GM12865 (cell line): ENCODE measurements around the gene MFSD8.

Experiments used
- DNase-seq: peaks from one replicate; pipeline ENCODE4 v3.0.0; 2010; ENCODE audit warnings: low read depth
- H3K4me3 ChIP-seq: 2 replicates; pipeline ENCODE4 v1.5.1; 2011; ENCODE audit warnings: mild to moderate bottlenecking, low read depth, low read length, control low read depth
- CTCF ChIP-seq: IDR thresholded peaks from 2 replicates; pipeline ENCODE4 v1.5.1; 2011; ENCODE audit warnings: low read length, control low read depth, low read depth, inconsistent platforms; ENCODE audit not compliant: insufficient read depth; ENCODE audit errors: missing control alignments

The MFSD8 gene

GRCh38 chr4:127870688-127871087 lies 94.3 kb downstream of the MFSD8 start:
- TF ChIP-seq CTCF = no peak
- H3K4me3 ChIP-seq = no peak overlapping the region
- DNase-seq = no peak

DNA sequence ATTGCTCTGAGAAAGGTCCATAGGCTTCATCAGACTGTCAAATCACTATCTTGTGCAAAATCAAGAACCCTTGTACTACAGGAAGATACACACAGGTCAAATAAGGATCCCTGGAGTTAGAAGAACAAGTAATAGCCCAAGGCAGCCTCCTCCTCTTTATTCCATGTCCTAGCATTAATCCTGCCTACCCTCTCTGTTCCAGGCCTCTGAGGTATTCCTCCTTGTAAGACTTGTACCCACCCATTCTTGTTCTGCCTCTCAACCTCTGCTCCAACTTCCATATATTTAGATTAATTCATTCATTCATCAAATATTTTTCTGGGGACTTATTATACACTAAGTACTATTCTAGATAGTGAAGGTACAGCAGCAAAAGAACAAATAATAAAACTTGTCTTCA lies 94.7 kb downstream of the MFSD8 start:
- TF ChIP-seq CTCF = no peak
- H3K4me3 ChIP-seq = no peak overlapping the region
- DNase-seq = no peak

DNA sequence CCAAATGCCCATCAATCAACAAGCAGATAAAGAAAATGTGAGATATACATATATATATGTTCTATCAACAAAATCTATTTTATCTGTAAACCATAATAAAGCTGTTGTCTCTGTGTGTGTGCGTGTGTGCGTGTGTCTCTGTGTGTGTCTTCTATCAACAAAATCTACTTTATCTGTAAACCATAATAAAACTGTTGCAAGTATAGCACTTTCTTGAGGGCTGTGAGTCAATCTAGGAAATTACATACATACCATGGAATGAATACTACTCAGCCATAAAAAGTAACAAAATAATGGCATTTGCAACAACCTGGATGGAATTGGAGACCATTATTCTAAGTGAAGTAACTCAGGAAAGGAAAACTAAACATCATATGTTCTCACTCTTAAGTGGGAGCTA lies 96.8 kb downstream of the MFSD8 start:
- no peak for TF ChIP-seq CTCF
- H3K4me3 ChIP-seq = no peak overlapping the region
- DNase-seq = no peak
